BE2C (cell line): ENCODE results near the gene SOX13.

Experiments used
- DNase-seq: peaks from one replicate; pipeline ENCODE4 v3.0.0-alpha.2; 2020
- H3K27me3 ChIP-seq: fragments of 250-450 bp; sonication (Bioruptor Pico); 2 replicates; pipeline ENCODE4 v1.5.1; 2020; ENCODE audit warnings: mild to moderate bottlenecking
- H3K36me3 ChIP-seq: fragments of 250-450 bp; sonication (Bioruptor Pico); 2 replicates; pipeline ENCODE4 v1.5.1; 2020; ENCODE audit warnings: mild to moderate bottlenecking
- H3K4me1 ChIP-seq: fragments of 250-450 bp; sonication (Bioruptor Pico); 2 replicates; pipeline ENCODE4 v1.5.1; 2020
- H3K4me3 ChIP-seq: 2 replicates; pipeline ENCODE4 v1.5.1; 2011; ENCODE audit warnings: low read depth, low read length
- H3K9me3 ChIP-seq: fragments of 250-450 bp; sonication (Bioruptor Pico); 2 replicates; pipeline ENCODE4 v1.5.1; 2020
- CTCF ChIP-seq: IDR thresholded peaks from 2 replicates; pipeline ENCODE4 v1.5.1; 2012; ENCODE audit warnings: mild to moderate bottlenecking, low read depth, low read length

SOX13 gene

GRCh38 chr1:204131978-204132377 lies 59.1 kb downstream of the SOX13 start:
- no peak for TF ChIP-seq CTCF
- peaks cover 15% of the 10 kb centered on the region for H3K4me1 ChIP-seq

GRCh38 chr1:204132718-204133117 lies 59.8 kb downstream of the SOX13 start:
- no peak for TF ChIP-seq CTCF
- no peaks in the 10 kb centered on the region for H3K9me3 ChIP-seq
- H3K4me1 ChIP-seq, result peaks cover 15% of the 10 kb centered on the region
- no peak overlapping the region for H3K4me3 ChIP-seq
- no peaks in the 10 kb centered on the region; the same call in 1 of the 2 replicates for H3K27me3 ChIP-seq
- H3K36me3 ChIP-seq, result no peaks in the 10 kb centered on the region
- no peak for DNase-seq

More at GRCh38 chr1:204131978-204132377, 59.1 kb downstream of the SOX13 start:
- H3K27me3 ChIP-seq, result no peaks in the 10 kb centered on the region; the same call in 1 of the 2 replicates
- DNase-seq, result no peak
- H3K9me3 ChIP-seq, result no peaks in the 10 kb centered on the region
- H3K4me3 ChIP-seq, result no peak overlapping the region
- no peaks in the 10 kb centered on the region for H3K36me3 ChIP-seq

GRCh38 chr1:204134103-204134502 lies 61.2 kb downstream of the SOX13 start:
- no peak overlapping the region for H3K4me3 ChIP-seq
- no peak for TF ChIP-seq CTCF
- H3K4me1 ChIP-seq, result peaks cover 15% of the 10 kb centered on the region
- DNase-seq, result no peak
- no peaks in the 10 kb centered on the region for H3K36me3 ChIP-seq
- no peaks in the 10 kb centered on the region; the same call in 1 of the 2 replicates for H3K27me3 ChIP-seq
- H3K9me3 ChIP-seq, result no peaks in the 10 kb centered on the region

- Histone ChIP-seq H3K27me3 (no peaks in the 10 kb centered on the region), H3K4me1 (no peaks in the 10 kb centered on the region), H3K9me3 (no peaks in the 10 kb centered on the region), H3K36me3 (no peaks in the 10 kb centered on the region), H3K4me3 (no peak overlapping the region)
- DNase-seq, result no peak
- TF ChIP-seq CTCF, result no peak
Observed at GRCh38 chr1:204136814-204137213, 63.9 kb downstream of the SOX13 start.

GRCh38 chr1:204139088-204139487 lies 66.2 kb downstream of the SOX13 start:
- no peak overlapping the region for H3K4me3 ChIP-seq
- H3K9me3 ChIP-seq, result no peaks in the 10 kb centered on the region
- no peak for DNase-seq
- no peaks in the 10 kb centered on the region for H3K36me3 ChIP-seq
- TF ChIP-seq CTCF, result no peak
- H3K4me1 ChIP-seq, result no peaks in the 10 kb centered on the region
- H3K27me3 ChIP-seq, result no peaks in the 10 kb centered on the region

GRCh38 chr1:204139952-204140351 lies 67.0 kb downstream of the SOX13 start:
- no peak overlapping the region for H3K4me3 ChIP-seq

More at GRCh38 chr1:204139952-204140351, 67.0 kb downstream of the SOX13 start:
- TF ChIP-seq CTCF, result no peak
- H3K36me3 ChIP-seq, result no peaks in the 10 kb centered on the region
- H3K4me1 ChIP-seq, result no peaks in the 10 kb centered on the region
- no peak for DNase-seq
- no peaks in the 10 kb centered on the region for H3K9me3 ChIP-seq
- no peaks in the 10 kb centered on the region for H3K27me3 ChIP-seq
